GM21619 (cell line): ENCODE data around the gene VWA2.

Source experiments
- ATAC-seq: cut with Tn5 transposase; IDR thresholded peaks from one replicate; pipeline ENCODE4 v1.9.1; 2021; ENCODE audit not compliant: unreplicated experiment

The VWA2 gene

GRCh38 chr10:114245121-114245791 is 6.2 kb downstream of the VWA2 start:
- ATAC-seq: no peak

DNA sequence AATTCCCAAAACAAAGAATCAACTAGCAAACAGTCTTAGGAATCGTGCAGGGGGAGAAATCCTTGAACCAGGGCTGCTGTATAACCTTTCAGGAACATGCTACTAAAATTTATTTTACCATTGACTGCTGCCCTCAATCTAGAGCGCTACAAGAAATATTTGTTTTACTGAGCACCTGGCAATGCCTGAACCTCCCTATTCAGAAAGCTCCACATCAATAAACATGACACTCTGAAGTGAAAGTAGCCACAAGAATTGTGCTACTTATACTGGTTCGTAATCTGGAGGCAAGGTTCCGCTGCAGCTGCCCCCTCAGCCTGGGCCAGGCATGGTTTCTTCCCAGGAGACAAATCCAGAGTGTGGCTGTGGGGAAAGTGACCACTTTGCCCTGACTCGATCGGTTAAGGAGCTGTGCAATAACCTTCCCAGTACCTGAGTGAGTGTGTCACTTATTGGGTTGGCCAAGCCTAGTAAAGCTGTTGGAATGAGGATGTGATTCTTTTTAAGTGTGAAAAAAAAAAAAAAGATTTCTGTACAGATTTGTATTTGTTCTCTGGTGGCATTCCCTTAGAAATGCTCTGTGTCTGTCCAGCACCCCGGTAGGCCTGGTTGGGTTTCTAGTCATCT is 7.7 kb downstream of the VWA2 start:
- ATAC-seq: no peak

DNA sequence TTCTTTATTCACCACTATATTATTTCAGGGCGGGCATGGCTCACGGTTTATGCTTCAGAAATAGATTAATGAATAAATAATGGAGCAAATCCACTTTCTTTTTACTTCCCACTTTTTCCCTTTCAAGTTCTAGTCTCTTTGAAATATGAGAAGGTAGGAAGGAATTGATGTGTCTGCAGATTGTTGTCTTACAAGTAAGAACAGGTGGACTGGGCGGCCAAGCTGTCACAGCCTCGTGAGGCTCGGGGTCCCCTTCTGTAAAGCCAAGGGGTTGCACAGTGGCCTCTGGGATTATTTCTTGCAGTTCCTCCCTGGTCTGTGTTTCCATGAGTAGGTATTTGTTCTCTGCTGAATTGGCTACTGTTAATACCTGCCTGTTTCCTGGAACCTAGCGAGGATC is 11.2 kb downstream of the VWA2 start:
- no peak for ATAC-seq

- no peak for ATAC-seq
These were observed 11.7 kb downstream of the VWA2 start for GRCh38 chr10:114250716-114251115.

DNA sequence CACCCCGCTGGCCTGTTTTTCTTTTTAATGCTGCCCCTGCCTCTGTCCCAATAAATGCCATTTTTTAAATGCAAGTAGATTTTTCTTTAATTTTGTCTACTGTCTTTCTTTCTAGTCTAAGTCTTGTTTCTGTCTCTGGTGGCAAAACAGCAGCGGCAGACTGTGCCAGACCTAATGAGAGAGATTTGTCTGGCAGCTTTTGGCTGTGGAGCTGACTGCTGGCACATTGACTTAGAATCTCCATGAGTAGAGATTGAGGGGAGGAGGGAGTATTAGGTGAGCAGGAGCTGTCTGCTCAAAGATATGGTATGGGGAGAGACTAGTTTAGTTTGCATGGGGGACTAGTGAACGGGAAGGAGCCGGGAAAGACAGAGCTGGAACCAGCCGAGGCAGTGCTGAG is 13.0 kb downstream of the VWA2 start:
- ATAC-seq: no peak

DNA sequence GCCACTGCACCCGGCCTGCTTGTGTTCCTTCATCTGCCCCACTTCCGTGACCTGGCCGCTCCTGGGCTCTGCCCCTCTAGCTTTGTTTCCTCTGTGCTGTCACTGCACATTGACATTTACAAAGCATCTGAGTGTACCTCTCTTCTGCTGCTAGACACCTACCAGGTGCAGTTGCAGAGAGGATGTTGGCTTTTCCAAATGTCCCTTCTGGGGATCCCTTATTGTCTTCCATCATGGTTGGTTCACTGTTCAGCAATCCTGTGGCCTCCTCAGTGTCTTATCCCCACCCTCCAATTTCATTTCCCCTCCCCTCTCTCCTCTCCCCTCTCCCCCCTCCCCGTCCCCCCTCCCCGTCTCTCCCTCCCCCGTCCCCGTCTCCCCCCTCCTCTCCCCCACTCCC is 13.8 kb downstream of the VWA2 start:
- no peak for ATAC-seq

GRCh38 chr10:114255227-114255626 is 16.2 kb downstream of the VWA2 start:
- no peak for ATAC-seq

GRCh38 chr10:114256008-114256765 is 17.1 kb downstream of the VWA2 start:
- no peak for ATAC-seq

DNA sequence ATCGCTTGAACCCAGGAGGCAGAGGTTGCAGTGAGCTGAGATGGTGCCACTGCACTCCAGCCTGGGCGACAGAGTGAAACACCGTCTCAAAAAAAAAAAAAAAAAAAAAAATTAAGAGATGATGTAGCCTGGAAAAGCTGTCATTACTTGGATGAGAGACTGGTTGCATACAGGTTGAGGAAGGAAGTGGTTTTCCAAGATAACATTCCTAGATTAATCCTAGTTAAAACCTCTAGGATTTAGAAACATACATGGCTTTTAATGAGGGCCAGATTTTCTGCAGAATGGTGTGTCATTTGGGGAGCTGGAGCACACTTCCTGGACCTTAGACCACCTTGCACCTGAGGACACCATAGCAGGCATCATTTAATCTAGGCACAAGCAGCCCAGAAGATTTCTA is 17.8 kb downstream of the VWA2 start:
- no peak for ATAC-seq

GRCh38 chr10:114257498-114257897 is 18.4 kb downstream of the VWA2 start:
- no peak for ATAC-seq

GRCh38 chr10:114258274-114258840 is 19.3 kb downstream of the VWA2 start:
- no peak for ATAC-seq

GRCh38 chr10:114259824-114260223 is 20.8 kb downstream of the VWA2 start:
- ATAC-seq: no peak

GRCh38 chr10:114260366-114260765 is 21.3 kb downstream of the VWA2 start:
- ATAC-seq: no peak

DNA sequence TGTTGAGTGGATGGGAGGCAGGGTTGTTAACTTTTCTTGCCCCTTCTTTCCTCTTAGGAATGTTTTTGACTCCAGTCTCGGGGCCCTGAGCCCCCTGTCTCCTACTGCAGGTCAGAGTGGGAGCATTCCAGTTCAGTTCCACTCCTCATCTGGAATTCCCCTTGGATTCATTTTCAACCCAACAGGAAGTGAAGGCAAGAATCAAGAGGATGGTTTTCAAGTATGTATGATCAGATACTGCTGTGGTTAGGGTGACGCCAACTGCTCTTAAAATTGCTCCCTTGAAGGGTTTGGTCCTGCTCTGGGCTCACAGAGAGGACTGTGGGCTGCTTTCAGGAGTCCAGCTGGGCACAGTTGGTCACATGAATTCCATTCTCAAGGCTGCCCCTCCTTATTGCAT is 22.0 kb downstream of the VWA2 start:
- no peak for ATAC-seq

- ATAC-seq: no peak
These were observed 23.4 kb downstream of the VWA2 start for GRCh38 chr10:114262496-114262895.

GRCh38 chr10:114265392-114266053 is 26.5 kb downstream of the VWA2 start:
- no peak for ATAC-seq

GRCh38 chr10:114266521-114266920 is 27.5 kb downstream of the VWA2 start:
- ATAC-seq: no peak

DNA sequence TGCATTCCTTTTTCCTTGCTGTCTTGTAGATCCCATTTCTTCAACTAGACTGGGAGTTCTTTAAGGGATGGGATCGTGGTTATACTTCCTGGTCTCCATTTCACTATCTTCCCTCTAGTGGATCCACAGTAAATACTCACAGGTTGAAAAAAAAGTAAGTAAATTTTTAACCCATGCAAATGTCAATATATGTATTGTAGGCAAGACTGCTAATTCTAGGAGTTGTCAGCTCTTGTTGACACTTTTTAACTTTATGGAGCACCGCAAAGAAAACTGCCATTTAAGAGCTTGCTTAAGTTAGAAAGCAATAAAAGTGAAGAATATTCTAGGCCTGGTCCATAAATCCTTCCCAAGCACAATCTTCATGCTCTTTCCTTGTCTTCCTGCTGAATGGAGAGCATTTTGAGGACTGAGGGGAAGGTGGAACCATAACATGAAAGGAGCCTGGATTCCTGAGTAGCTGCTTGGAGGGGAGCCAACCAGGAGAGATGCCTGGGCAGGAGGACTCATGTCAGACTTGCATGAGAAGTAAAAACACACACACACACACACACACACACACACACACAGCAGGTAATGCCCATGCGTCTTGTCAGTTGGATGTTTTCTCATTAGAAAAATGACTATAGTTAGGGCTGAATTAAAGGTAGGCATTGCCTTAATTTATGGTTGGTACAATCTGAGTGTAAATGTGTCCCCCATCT is 32.2 kb downstream of the VWA2 start:
- ATAC-seq: no peak

DNA sequence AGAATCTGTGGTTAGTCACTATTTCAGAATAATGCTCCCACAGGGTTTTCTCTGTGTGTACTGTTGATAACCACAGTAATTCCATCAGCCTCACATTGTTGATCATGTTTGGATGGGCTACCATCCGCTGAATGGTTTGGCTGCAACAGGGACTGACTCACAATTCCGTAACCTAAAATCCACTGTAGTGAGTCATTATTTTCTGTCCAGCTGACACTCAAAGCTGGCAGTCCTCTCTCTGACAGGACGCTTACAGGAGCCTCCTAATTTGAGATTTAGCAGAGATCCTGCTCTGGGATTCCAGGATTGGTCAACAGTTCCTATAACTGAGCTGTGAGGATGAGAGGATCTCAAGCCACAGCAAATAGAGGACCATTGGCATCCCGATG is 32.7 kb downstream of the VWA2 start:
- ATAC-seq: no peak

DNA sequence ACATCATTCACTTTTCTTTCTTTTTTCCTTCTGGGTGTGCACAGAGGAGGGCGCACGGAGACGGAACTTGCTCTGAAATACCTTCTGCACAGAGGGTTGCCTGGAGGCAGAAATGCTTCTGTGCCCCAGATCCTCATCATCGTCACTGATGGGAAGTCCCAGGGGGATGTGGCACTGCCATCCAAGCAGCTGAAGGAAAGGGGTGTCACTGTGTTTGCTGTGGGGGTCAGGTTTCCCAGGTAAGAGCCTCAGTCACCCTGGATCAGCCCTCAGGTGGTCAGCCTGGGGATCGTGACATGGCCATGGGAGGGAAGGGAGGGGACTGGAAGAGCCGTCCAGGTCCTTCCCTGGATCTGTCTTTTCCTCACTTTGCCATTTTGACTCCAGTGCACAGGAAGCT is 33.6 kb downstream of the VWA2 start:
- no peak for ATAC-seq

GRCh38 chr10:114273910-114274309 is 34.9 kb downstream of the VWA2 start:
- no peak for ATAC-seq
